GM12878 (cell line): ENCODE measurements around the gene FBF1. TPM values are rescaled to one million over a fixed set of nuclear protein-coding genes. Genes with fewer than 3 reads are reported as not detected.

Experiments used
- ATAC-seq: fragments of 200-7000 bp; cut with Tn5 transposase; 3 replicates; pipeline ENCODE4 v1.9.1; 2020; ENCODE audit warnings: mild to moderate bottlenecking, moderate library complexity
- BruUV-seq: library from RNA; stranded (reverse); fragments of 400-500 nt; replicated peaks from 2 replicates; lab custom pipeline; 2021; lab: Mats Ljungman, UMichigan
- CTCF ChIA-PET: fragments of 300-600 bp; sonication (Branson Sonifier 250); formaldehyde crosslinking; extraction: SDS; loops from one replicate; lab custom pipeline; 2021; ENCODE audit warnings: inconsistent platforms; lab: Yijun Ruan, JAX
- POLR2A ChIA-PET: fragments of 350-600 bp; formaldehyde crosslinking; extraction: SDS; loops from one replicate; lab custom pipeline; 2021; ENCODE audit warnings: inconsistent platforms; lab: Charles Lee
- RAD21 ChIA-PET: fragments of 300-600 bp; sonication (Branson Sonifier 250); formaldehyde crosslinking; loops from one replicate; lab custom pipeline; 2023; ENCODE audit warnings: antibody characterized with exemption; ENCODE audit not compliant: unreplicated experiment; lab: Charles Lee
- SMC1A ChIA-PET: fragments of 300-600 bp; sonication (Branson Sonifier 250); formaldehyde crosslinking; loops from one replicate; lab custom pipeline; 2023; ENCODE audit not compliant: unreplicated experiment, uncharacterized antibody; lab: Charles Lee
- DNase-seq: peaks from one replicate; pipeline ENCODE4 v3.0.0-alpha.2; 2011; ENCODE audit warnings: low read depth, low spot score
- FAIRE-seq: peaks from 3 replicates; lab custom pipeline; 2011; peaks lifted over from hg19 to GRCh38; lab: Jason Lieb, UNC
- H2AFZ ChIP-seq: 2 replicates; pipeline ENCODE4 v1.6.0; 2011; ENCODE audit warnings: low read depth, low read length, control low read depth; ENCODE audit not compliant: control insufficient read depth
- H3K27ac ChIP-seq: 2 replicates; pipeline ENCODE4 v1.5.1; 2011; ENCODE audit warnings: control low read depth; ENCODE audit not compliant: control insufficient read depth, insufficient read depth
- H3K27me3 ChIP-seq, 2 experiments: replicated peaks in 1 of 2; 2 replicates each; pipeline versions ENCODE4 v1.6.0 to v1.6.1; 2011; ENCODE audit warnings: low read length in 1 of 2; ENCODE audit not compliant: control insufficient read depth in 2 of 2, insufficient read depth in 2 of 2
- H3K36me3 ChIP-seq, 2 experiments: 2 replicates each; pipeline ENCODE4 v1.5.1; 2011; ENCODE audit warnings: low read length in 1 of 2; ENCODE audit not compliant: control insufficient read depth in 2 of 2, insufficient read depth in 2 of 2
- H3K4me1 ChIP-seq: 2 replicates; pipeline ENCODE4 v1.6.1; 2011; ENCODE audit warnings: mild to moderate bottlenecking, low read length, moderate library complexity, mixed read lengths; ENCODE audit not compliant: control insufficient read depth, insufficient read depth
- H3K4me2 ChIP-seq: 2 replicates; pipeline ENCODE4 v1.6.0; 2011; ENCODE audit warnings: control low read depth; ENCODE audit not compliant: control insufficient read depth, insufficient read depth
- H3K4me3 ChIP-seq: fragments of 200-600 bp; sonication (generic); 2 replicates; pipeline ENCODE4 v1.5.1; 2016
- H3K79me2 ChIP-seq: 2 replicates; pipeline ENCODE4 v1.6.0; 2011; ENCODE audit warnings: low read length; ENCODE audit not compliant: control insufficient read depth, insufficient read depth
- H3K9ac ChIP-seq: 2 replicates; pipeline ENCODE4 v1.8.0; 2011; ENCODE audit warnings: low read length, control low read depth, mixed read lengths; ENCODE audit not compliant: control insufficient read depth, insufficient read depth
- H3K9me3 ChIP-seq: replicated peaks from 3 replicates; pipeline ENCODE4 v1.5.1; 2011; ENCODE audit warnings: mild to moderate bottlenecking, low read length; ENCODE audit not compliant: control insufficient read depth, insufficient read depth
- H4K20me1 ChIP-seq: 2 replicates; pipeline ENCODE4 v1.6.0; 2011; ENCODE audit not compliant: control insufficient read depth, insufficient read depth
- ETV6 ChIP-seq, 2 experiments: fragments of 450-650 bp in 1 of 2; IDR thresholded peaks in 1 of 2; conservative IDR thresholded peaks in 1 of 2; 2 replicates each; pipeline ENCODE4 v1.6.1; 2014; ENCODE audit warnings: antibody characterized with exemption in 1 of 2, borderline replicate concordance in 1 of 2, low read depth in 1 of 2, mild to moderate bottlenecking in 1 of 2, moderate library complexity in 1 of 2
- NFYB ChIP-seq: IDR thresholded peaks from 2 replicates; pipeline ENCODE4 v1.6.1; 2011; ENCODE audit warnings: low read depth, mild to moderate bottlenecking, low read length, improper control_type of control experiment, moderate library complexity; ENCODE audit not compliant: insufficient read depth
- NR2F1 ChIP-seq: fragments of 450-650 bp; conservative IDR thresholded peaks from 2 replicates; pipeline ENCODE4 v1.6.1; 2017; ENCODE audit warnings: mild to moderate bottlenecking
- POU2F2 ChIP-seq: IDR thresholded peaks from 3 replicates; pipeline ENCODE4 v1.6.1; 2011; ENCODE audit warnings: low read depth, mild to moderate bottlenecking, low read length, borderline replicate concordance
- SREBF2 ChIP-seq: IDR thresholded peaks from 2 replicates; pipeline ENCODE4 v1.6.1; 2012; ENCODE audit warnings: mild to moderate bottlenecking, low read length
- STAT1 ChIP-seq: fragments of 450-650 bp; conservative IDR thresholded peaks from 2 replicates; pipeline ENCODE4 v1.6.1; 2014; ENCODE audit warnings: antibody characterized with exemption, mild to moderate bottlenecking
- SUZ12 ChIP-seq: fragments of 200-600 bp; sonication (generic); IDR thresholded peaks from one replicate; pipeline ENCODE4 v1.6.1; 2018; ENCODE audit warnings: antibody characterized with exemption, mild to moderate bottlenecking; ENCODE audit not compliant: unreplicated experiment
- ZSCAN29 ChIP-seq: fragments of 450-650 bp; IDR thresholded peaks from 2 replicates; pipeline ENCODE4 v1.6.1; 2017; ENCODE audit warnings: mild to moderate bottlenecking, moderate library complexity
- WGBS: methylation state at CpG from one replicate; pipeline ENCODE4 v1.1.6; 2016; ENCODE audit warnings: low lambda C conversion rate; ENCODE audit not compliant: insufficient replicate concordance, insufficient coverage; ENCODE audit errors: missing lambda C conversion rate; 5-methylcytosine and 5-hydroxymethylcytosine counted together
- in situ Hi-C: fragments of 300-500 bp; cut with MboI; formaldehyde crosslinking; loops from 9 replicates; pipeline ENCODE4 v1.14.3; 2018; ENCODE audit warnings: mixed read lengths
- intact Hi-C: fragments of 100-400 bp; cut with micrococcal nuclease; formaldehyde crosslinking; loops from one replicate; pipeline ENCODE4 v1.14.2; 2022; ENCODE audit not compliant: unreplicated experiment
- polyA plus RNA-seq, 11 experiments: library from polyadenylated mRNA; depleted of rRNA in 4 of 11; unstranded in 6 of 11; stranded (reverse) in 5 of 11; fragments of >200 nt; fragmentation: Nextera tagmentation in 4 of 11; fragmentation: Illumina TruSeq in 1 of 11; extraction: Ambion mirVana in 4 of 11; extraction: Trizol in 1 of 11; gene quantifications; 1 replicate in 1 of 11; 2 replicates in 10 of 11; pipeline versions ENCODE4 v1.2.1 to v1.2.3, GENCODE V29; 2011 to 2016; ENCODE audit warnings: inconsistent platforms in 2 of 11, missing spikeins in 2 of 11, low read depth in 1 of 11
- total RNA-seq, 4 experiments: library from RNA; depleted of rRNA in 3 of 4; stranded (reverse); fragments of >200 nt in 3 of 4; fragmentation: Illumina TruSeq in 1 of 4; extraction: Trizol in 1 of 4; gene quantifications; 2 replicates each; pipeline versions ENCODE4 v1.2.1 to v1.2.3, GENCODE V29; 2013 to 2021
- TF ChIP-seq, protein P1 (sequence below): fragments of 450-650 bp; IDR thresholded peaks from 2 replicates; pipeline ENCODE4 v1.6.1; 2017; ENCODE audit warnings: mild to moderate bottlenecking, low read depth, inconsistent platforms; ENCODE audit not compliant: poor library complexity, severe bottlenecking
- TF ChIP-seq, protein P2 (sequence below): fragments of 450-650 bp; IDR thresholded peaks from 2 replicates; pipeline ENCODE4 v1.6.1; 2018; ENCODE audit warnings: mild to moderate bottlenecking, low read depth, moderate library complexity; ENCODE audit not compliant: partially characterized antibody
- TF ChIP-seq, protein P3 (sequence below): fragments of 450-650 bp; IDR thresholded peaks from 2 replicates; pipeline ENCODE4 v1.6.1; 2016; ENCODE audit warnings: mild to moderate bottlenecking
- TF ChIP-seq, protein P4 (sequence below): fragments of 450-650 bp; formaldehyde crosslinking; IDR thresholded peaks from 2 replicates; pipeline ENCODE4 v1.4.0; 2022; ENCODE audit warnings: mild to moderate bottlenecking, moderate library complexity

The FBF1 gene
- total and polyA plus RNA-seq, 10 of the 15 experiments (the other 5 are each of a cell fraction or from before 2014, with no cell fraction given): 0.29 to 15.0 (median 7.0) TPM

DNA sequence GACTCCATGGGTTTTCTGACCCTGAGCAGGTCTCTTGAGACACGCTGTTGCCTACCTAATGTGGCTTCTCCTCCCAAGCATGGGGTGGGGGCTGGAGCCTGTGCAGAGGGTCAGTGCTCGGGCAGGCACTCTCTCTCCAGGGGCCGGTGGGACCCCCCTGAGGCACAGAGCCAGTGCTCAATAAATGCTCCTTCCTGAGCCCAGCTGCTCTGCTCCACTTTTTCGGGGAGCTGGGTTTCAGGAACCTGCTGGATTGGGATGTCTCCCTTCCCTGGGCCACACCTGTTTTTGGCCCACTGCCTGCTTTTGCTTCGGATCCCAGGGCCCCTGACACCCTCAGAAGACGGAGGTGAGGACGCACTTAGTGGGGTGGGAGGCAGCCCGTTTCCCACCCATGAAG, 42.8 kb downstream of the FBF1 start:
- ChIA-PET SMC1A (no interaction called here), CTCF (interaction anchor here (1.6 to 2.0 kb wide), 2 partner anchors 8 to 120 kb away, joined by 4 to 5 read pairs; no protein-coding TSS in a partner anchor), POLR2A (interaction anchor here (0.6 to 2.5 kb wide), 2 partner anchors 16 to 120 kb away, joined by 3 to 9 read pairs; no protein-coding TSS in a partner anchor), RAD21 (interaction anchor here (0.7 to 2.6 kb wide), 2 partner anchors 145 to 359 kb away, joined by 3 to 16 read pairs; no protein-coding TSS in a partner anchor)
- Histone ChIP-seq H3K27ac (no peak overlapping the region), H2AFZ (no peak overlapping the region), H3K36me3 (peaks cover 10 to 17% of the 10 kb centered on the region in 2 experiments; a peak in 3 of 4 replicates), H4K20me1 (no peaks in the 10 kb centered on the region), H3K79me2 (peaks cover 15% of the 10 kb centered on the region), H3K9me3 (no peaks in the 10 kb centered on the region), H3K27me3 (no peaks in the 10 kb centered on the region), H3K4me2 (no peak overlapping the region), H3K9ac (no peak overlapping the region), H3K4me1 (peaks cover 6% of the 10 kb centered on the region), H3K4me3 (no peak overlapping the region)
- ATAC-seq (no peak), DNase-seq (no peak), FAIRE-seq (no peak)
- TF ChIP-seq, protein P1, sequence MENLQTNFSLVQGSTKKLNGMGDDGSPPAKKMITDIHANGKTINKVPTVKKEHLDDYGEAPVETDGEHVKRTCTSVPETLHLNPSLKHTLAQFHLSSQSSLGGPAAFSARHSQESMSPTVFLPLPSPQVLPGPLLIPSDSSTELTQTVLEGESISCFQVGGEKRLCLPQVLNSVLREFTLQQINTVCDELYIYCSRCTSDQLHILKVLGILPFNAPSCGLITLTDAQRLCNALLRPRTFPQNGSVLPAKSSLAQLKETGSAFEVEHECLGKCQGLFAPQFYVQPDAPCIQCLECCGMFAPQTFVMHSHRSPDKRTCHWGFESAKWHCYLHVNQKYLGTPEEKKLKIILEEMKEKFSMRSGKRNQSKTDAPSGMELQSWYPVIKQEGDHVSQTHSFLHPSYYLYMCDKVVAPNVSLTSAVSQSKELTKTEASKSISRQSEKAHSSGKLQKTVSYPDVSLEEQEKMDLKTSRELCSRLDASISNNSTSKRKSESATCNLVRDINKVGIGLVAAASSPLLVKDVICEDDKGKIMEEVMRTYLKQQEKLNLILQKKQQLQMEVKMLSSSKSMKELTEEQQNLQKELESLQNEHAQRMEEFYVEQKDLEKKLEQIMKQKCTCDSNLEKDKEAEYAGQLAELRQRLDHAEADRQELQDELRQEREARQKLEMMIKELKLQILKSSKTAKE: no peak
- TF ChIP-seq SUZ12: no peak
- no peak for TF ChIP-seq NR2F1
- TF ChIP-seq, protein P2, sequence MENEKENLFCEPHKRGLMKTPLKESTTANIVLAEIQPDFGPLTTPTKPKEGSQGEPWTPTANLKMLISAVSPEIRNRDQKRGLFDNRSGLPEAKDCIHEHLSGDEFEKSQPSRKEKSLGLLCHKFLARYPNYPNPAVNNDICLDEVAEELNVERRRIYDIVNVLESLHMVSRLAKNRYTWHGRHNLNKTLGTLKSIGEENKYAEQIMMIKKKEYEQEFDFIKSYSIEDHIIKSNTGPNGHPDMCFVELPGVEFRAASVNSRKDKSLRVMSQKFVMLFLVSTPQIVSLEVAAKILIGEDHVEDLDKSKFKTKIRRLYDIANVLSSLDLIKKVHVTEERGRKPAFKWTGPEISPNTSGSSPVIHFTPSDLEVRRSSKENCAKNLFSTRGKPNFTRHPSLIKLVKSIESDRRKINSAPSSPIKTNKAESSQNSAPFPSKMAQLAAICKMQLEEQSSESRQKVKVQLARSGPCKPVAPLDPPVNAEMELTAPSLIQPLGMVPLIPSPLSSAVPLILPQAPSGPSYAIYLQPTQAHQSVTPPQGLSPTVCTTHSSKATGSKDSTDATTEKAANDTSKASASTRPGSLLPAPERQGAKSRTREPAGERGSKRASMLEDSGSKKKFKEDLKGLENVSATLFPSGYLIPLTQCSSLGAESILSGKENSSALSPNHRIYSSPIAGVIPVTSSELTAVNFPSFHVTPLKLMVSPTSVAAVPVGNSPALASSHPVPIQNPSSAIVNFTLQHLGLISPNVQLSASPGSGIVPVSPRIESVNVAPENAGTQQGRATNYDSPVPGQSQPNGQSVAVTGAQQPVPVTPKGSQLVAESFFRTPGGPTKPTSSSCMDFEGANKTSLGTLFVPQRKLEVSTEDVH: no peak
- TF ChIP-seq ZSCAN29: no peak
- TF ChIP-seq, protein P3, sequence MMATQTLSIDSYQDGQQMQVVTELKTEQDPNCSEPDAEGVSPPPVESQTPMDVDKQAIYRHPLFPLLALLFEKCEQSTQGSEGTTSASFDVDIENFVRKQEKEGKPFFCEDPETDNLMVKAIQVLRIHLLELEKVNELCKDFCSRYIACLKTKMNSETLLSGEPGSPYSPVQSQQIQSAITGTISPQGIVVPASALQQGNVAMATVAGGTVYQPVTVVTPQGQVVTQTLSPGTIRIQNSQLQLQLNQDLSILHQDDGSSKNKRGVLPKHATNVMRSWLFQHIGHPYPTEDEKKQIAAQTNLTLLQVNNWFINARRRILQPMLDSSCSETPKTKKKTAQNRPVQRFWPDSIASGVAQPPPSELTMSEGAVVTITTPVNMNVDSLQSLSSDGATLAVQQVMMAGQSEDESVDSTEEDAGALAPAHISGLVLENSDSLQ: no peak
- no peak for TF ChIP-seq NFYB
- no peak for TF ChIP-seq STAT1
- TF ChIP-seq POU2F2: no peak
- TF ChIP-seq, protein P4, sequence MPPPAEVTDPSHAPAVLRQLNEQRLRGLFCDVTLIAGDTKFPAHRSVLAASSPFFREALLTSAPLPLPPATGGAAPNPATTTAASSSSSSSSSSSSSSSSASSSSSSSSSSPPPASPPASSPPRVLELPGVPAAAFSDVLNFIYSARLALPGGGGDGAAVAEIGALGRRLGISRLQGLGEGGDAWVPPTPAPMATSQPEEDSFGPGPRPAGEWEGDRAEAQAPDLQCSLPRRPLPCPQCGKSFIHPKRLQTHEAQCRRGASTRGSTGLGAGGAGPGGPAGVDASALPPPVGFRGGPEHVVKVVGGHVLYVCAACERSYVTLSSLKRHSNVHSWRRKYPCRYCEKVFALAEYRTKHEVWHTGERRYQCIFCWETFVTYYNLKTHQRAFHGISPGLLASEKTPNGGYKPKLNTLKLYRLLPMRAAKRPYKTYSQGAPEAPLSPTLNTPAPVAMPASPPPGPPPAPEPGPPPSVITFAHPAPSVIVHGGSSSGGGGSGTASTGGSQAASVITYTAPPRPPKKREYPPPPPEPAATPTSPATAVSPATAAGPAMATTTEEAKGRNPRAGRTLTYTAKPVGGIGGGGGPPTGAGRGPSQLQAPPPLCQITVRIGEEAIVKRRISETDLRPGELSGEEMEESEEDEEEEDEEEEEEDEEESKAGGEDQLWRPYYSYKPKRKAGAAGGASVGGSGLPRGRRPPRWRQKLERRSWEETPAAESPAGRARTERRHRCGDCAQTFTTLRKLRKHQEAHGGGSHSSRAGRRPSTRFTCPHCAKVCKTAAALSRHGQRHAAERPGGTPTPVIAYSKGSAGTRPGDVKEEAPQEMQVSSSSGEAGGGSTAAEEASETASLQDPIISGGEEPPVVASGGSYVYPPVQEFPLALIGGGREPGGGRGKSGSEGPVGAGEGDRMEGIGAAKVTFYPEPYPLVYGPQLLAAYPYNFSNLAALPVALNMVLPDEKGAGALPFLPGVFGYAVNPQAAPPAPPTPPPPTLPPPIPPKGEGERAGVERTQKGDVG (CRISPR knock-in tag): no peak
- TF ChIP-seq SREBF2: no peak
- TF ChIP-seq ETV6 (conservative IDR thresholded peaks at IDR 0.05 in 1 of 2, IDR thresholded peaks at IDR 0.05 in 1 of 2; ENCODE audit: borderline replicate concordance in 1 of 2, low read depth in 1 of 2): no peak
- intact Hi-C loops: loop anchor here (5.0 kb wide), 2 partner anchors 41 to 121 kb away; partner anchors contain the start of gene WBP2
- BruUV-seq: no TSS peak
- 78% methylated on average over 8 of the region's 8 CpGs for WGBS
- in situ Hi-C loops: no loop called here
